ENCODE data around the gene GRM8. TPM values are rescaled to one million over a fixed set of nuclear protein-coding genes. Genes with fewer than 3 reads are reported as not detected.

Gene GRM8
- total RNA-seq, 4 donors from 2014 or later, result 0.11 TPM; not detected in 3

DNA sequence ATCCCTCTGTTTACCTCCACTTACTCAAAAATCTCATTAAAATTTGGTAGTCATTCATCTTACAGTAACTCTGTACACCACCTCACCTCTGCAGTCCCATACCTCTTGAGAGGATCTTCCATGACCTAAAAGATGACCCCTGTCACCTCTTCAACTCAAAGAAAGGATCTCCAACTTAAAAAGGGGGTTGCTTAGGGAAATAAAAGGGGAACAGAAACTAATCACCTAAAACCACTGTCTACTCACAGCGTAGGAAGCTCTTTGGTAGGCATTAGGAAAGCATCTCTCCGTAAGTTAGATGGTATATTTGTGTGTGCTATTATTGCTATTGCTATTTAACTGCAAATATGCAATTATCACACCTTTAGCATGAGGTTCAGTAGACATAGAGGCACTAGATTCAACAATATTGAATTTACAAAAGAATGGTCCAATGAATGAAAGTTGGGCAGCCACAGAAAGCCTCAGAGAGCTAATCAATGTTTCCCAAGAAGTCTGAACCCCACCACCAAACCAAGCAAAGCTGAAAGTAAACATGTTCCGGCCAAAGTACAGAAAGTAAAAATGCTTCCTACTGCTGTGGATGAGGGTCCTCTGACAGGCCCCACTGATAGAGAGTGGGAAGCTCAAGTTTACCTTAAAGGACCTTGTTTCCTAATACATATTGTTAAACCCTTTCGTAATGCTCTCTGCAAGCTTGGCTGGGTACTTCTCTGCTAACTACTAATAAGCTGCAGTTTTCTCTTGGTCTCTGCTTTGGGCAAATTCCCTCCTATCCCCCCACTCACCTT, 105.8 kb downstream of the GRM8 start:
- H3K9me3 ChIP-seq, result no peaks in the 10 kb centered on the region
- H3K4me1 ChIP-seq, result no peaks in the 10 kb centered on the region
- intact Hi-C loops (cut with DNase I), result no loop called here
- H3K36me3 ChIP-seq, result no peaks in the 10 kb centered on the region
- H3K27ac ChIP-seq (replicated peaks in 1 of 4), result no peak overlapping the region
- WGBS, result 81% methylated on average over 4 of the region's 4 CpGs
- DNase-seq (ENCODE audit: extremely low spot score), result no peak
- H3K4me3 ChIP-seq, result no peak overlapping the region
- TF ChIP-seq POLR2A (IDR thresholded peaks at IDR 0.05; ENCODE audit: low read depth) (no peak), EP300 (IDR thresholded peaks at IDR 0.05) (no peak)
- TF ChIP-seq, protein P1, sequence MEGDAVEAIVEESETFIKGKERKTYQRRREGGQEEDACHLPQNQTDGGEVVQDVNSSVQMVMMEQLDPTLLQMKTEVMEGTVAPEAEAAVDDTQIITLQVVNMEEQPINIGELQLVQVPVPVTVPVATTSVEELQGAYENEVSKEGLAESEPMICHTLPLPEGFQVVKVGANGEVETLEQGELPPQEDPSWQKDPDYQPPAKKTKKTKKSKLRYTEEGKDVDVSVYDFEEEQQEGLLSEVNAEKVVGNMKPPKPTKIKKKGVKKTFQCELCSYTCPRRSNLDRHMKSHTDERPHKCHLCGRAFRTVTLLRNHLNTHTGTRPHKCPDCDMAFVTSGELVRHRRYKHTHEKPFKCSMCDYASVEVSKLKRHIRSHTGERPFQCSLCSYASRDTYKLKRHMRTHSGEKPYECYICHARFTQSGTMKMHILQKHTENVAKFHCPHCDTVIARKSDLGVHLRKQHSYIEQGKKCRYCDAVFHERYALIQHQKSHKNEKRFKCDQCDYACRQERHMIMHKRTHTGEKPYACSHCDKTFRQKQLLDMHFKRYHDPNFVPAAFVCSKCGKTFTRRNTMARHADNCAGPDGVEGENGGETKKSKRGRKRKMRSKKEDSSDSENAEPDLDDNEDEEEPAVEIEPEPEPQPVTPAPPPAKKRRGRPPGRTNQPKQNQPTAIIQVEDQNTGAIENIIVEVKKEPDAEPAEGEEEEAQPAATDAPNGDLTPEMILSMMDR (IDR thresholded peaks at IDR 0.05), result no peak
- no peaks in the 10 kb centered on the region for H3K27me3 ChIP-seq

DNA sequence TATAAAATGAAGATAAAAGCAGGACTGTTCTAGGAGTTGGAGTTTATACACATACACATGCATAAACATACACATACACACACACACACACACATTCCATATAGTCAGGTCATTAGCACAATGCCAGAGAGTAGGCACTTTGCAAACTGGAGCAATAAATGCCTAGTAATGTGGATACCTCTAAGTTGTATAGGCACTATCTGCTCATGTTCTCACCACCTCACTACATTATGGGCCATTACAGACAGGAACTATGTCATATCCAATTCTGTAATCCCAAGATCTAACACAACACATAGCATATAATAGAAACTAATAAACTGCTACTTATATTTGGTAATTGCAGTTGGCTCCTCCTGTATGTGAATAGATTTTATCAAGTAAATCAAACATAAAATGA, 115.6 kb downstream of the GRM8 start:
- no peak for TF ChIP-seq EP300 (IDR thresholded peaks at IDR 0.05)
- no peak for TF ChIP-seq POLR2AphosphoS5 (IDR thresholded peaks at IDR 0.05)
- Histone ChIP-seq H3K27me3 (no peaks in the 10 kb centered on the region), H3K4me1 (no peaks in the 10 kb centered on the region), H3K27ac (replicated peaks in 1 of 4) (no peak overlapping the region), H3K36me3 (no peaks in the 10 kb centered on the region), H3K4me3 (no peak overlapping the region), H3K9me3 (no peaks in the 10 kb centered on the region)
- DNase-seq (ENCODE audit: extremely low spot score), result no peak
- intact Hi-C loops (cut with DNase I), result no loop called here

DNA sequence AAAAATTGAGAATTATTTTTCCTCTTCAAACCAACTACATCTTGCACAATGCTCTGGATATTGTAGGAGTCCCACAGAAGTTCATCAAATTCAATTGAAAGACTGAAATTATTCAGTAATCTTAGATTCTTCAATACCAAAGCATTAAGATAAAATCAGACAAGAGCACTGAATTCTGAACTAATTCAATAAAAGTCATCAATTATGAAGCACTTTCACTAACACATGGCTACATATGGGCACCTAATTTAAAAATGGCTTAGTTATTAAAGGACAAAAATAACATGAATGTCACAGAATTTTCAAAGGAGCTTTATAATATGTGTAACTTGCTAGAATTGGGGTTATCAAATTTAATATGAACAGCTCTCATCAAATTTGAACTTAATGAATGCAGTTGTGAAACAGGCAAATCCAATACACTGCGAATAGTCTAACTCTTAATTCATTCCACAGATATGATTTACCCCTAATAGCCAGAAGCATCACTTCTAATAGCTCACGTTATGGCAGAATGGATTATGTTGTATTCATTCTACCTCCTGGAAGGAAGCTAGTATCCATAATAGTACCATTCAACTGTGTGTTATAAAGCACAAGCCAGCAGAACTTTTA, 116.8 kb downstream of the GRM8 start:
- intact Hi-C loops (cut with DNase I), result no loop called here
- Histone ChIP-seq H3K9me3 (no peaks in the 10 kb centered on the region), H3K36me3 (no peaks in the 10 kb centered on the region), H3K27ac (replicated peaks in 1 of 4) (no peak overlapping the region), H3K27me3 (no peaks in the 10 kb centered on the region), H3K4me1 (no peaks in the 10 kb centered on the region), H3K4me3 (no peak overlapping the region)
- TF ChIP-seq POLR2AphosphoS5 (IDR thresholded peaks at IDR 0.05) (no peak), EP300 (IDR thresholded peaks at IDR 0.05) (no peak), POLR2A (IDR thresholded peaks at IDR 0.05; ENCODE audit: low read depth) (no peak)
- TF ChIP-seq, protein P1 (IDR thresholded peaks at IDR 0.05), result no peak
- DNase-seq (ENCODE audit: extremely low spot score), result no peak
- WGBS, result 73% methylated on average over 2 of the region's 2 CpGs

DNA sequence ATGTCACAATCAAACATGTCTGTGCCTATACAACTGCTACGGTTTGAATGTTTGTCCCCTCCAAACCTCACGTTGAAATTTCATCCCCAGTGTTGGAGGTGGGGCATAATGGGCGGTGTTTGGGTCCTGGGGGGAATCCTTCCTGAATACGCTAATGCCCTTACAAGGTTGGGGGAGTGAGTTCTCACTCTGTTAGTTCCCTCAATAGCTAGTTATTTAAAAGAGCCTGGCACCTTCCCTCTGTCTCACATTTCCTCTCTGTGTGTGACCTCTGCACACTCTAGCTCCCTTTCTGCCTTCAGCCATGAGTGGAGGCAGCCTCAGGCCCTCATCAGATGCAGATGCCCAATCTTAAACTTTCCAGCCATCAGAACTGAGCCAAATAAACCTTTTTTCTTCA, 129.5 kb downstream of the GRM8 start:
- intact Hi-C loops (cut with DNase I), result no loop called here
- no peak for DNase-seq (ENCODE audit: extremely low spot score)
- no peak overlapping the region for H3K4me3 ChIP-seq
- no peaks in the 10 kb centered on the region for H3K4me1 ChIP-seq
- no peaks in the 10 kb centered on the region for H3K27me3 ChIP-seq
- WGBS, result 50% methylated on average over 4 of the region's 4 CpGs
- no peaks in the 10 kb centered on the region for H3K36me3 ChIP-seq
- TF ChIP-seq POLR2AphosphoS5 (IDR thresholded peaks at IDR 0.05) (no peak), EP300 (IDR thresholded peaks at IDR 0.05) (no peak), POLR2A (IDR thresholded peaks at IDR 0.05; ENCODE audit: low read depth) (no peak)
- TF ChIP-seq, protein P1 (IDR thresholded peaks at IDR 0.05), result no peak
- no peaks in the 10 kb centered on the region for H3K9me3 ChIP-seq
- H3K27ac ChIP-seq (replicated peaks in 1 of 4), result no peak overlapping the region

DNA sequence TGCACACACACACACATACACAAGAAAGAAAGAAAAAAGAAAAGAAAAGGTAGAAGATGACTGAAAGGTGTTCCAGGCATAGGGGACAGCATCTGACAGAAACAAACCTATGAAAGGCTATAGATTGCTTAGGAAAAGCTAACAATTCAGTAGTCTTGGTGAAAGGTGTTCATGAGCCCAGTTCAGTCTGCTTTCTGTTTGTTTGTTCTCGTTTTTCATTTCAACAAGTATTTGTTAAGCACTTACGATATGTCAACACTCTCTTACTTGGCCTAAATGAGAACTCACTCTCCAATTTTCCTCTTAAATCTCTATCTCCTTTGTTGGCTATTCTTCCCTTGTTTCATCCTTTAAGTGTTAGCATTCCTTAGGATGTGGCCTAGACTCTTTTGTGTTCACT, 133.2 kb downstream of the GRM8 start:
- TF ChIP-seq POLR2AphosphoS5 (IDR thresholded peaks at IDR 0.05) (no peak), POLR2A (IDR thresholded peaks at IDR 0.05; ENCODE audit: low read depth) (no peak), EP300 (IDR thresholded peaks at IDR 0.05) (no peak)
- TF ChIP-seq, protein P1 (IDR thresholded peaks at IDR 0.05), result no peak
- H3K36me3 ChIP-seq, result no peaks in the 10 kb centered on the region
- no peaks in the 10 kb centered on the region for H3K9me3 ChIP-seq
- intact Hi-C loops (cut with DNase I), result no loop called here
- H3K4me1 ChIP-seq, result no peaks in the 10 kb centered on the region
- H3K4me3 ChIP-seq, result no peak overlapping the region
- H3K27me3 ChIP-seq, result no peaks in the 10 kb centered on the region
- 62% methylated on average over 2 of the region's 2 CpGs for WGBS
- DNase-seq (ENCODE audit: extremely low spot score), result no peak
- H3K27ac ChIP-seq (replicated peaks in 1 of 4), result no peak overlapping the region
